ENCODE results near the gene OMG.
"Not testable (repeated sequence)": the region's sequence is repeated elsewhere in the genome, so short reads cannot be mapped to it uniquely, and the experiment has no call there.

OMG gene

GRCh38 chr17:31308372-31309334, 11.6 kb upstream of the OMG start:
- no peak for DNase-seq (ENCODE audit: low read depth)

GRCh38 chr17:31307640-31308039, 10.6 kb upstream of the OMG start:
- no peak for DNase-seq (ENCODE audit: low read depth)

GRCh38 chr17:31299624-31300023, 2.6 kb upstream of the OMG start:
- no peak for DNase-seq (ENCODE audit: low read depth)

GRCh38 chr17:31296142-31296541, 897 bp downstream of the OMG start:
- DNase-seq (ENCODE audit: low read depth): no peak

- DNase-seq (ENCODE audit: low read depth): no peak
Observed at GRCh38 chr17:31295489-31295871, 1.6 kb downstream of the OMG start.

GRCh38 chr17:31294820-31295488, 2.1 kb downstream of the OMG start:
- DNase-seq (ENCODE audit: low read depth): no peak

GRCh38 chr17:31294231-31294630, 2.8 kb downstream of the OMG start:
- no peak for DNase-seq (ENCODE audit: low read depth)

- no peak for DNase-seq (ENCODE audit: low read depth)
Observed at GRCh38 chr17:31293581-31293980, 3.5 kb downstream of the OMG start.

GRCh38 chr17:31291820-31292219, 5.2 kb downstream of the OMG start:
- DNase-seq (ENCODE audit: low read depth): no peak

GRCh38 chr17:31289790-31290189, 7.2 kb downstream of the OMG start:
- no peak for DNase-seq (ENCODE audit: low read depth)

- not testable (repeated sequence) for DNase-seq (ENCODE audit: low read depth)
Observed at GRCh38 chr17:31287932-31288331, 9.1 kb downstream of the OMG start.

- DNase-seq (ENCODE audit: low read depth): no peak
Observed at GRCh38 chr17:31286587-31286986, 10.5 kb downstream of the OMG start.

GRCh38 chr17:31283841-31284240, 13.2 kb downstream of the OMG start:
- no peak for DNase-seq (ENCODE audit: low read depth)

- DNase-seq (ENCODE audit: low read depth): no peak
Observed at GRCh38 chr17:31281061-31281460, 16.0 kb downstream of the OMG start.

GRCh38 chr17:31279401-31279800, 17.6 kb downstream of the OMG start:
- no peak for DNase-seq (ENCODE audit: low read depth)

- no peak for DNase-seq (ENCODE audit: low read depth)
Observed at GRCh38 chr17:31275116-31275515, 21.9 kb downstream of the OMG start.

- no peak for DNase-seq (ENCODE audit: low read depth)
Observed at GRCh38 chr17:31274252-31274651, 22.8 kb downstream of the OMG start.

GRCh38 chr17:31273516-31273915, 23.5 kb downstream of the OMG start:
- no peak for DNase-seq (ENCODE audit: low read depth)

- no peak for DNase-seq (ENCODE audit: low read depth)
Observed at GRCh38 chr17:31272803-31273202, 24.2 kb downstream of the OMG start.

- no peak for DNase-seq (ENCODE audit: low read depth)
Observed at GRCh38 chr17:31272236-31272635, 24.8 kb downstream of the OMG start.

- DNase-seq (ENCODE audit: low read depth): no peak
Observed at GRCh38 chr17:31269578-31269983, 27.5 kb downstream of the OMG start.

- DNase-seq (ENCODE audit: low read depth): no peak
Observed at GRCh38 chr17:31269036-31269577, 27.9 kb downstream of the OMG start.

GRCh38 chr17:31266042-31266441, 31.0 kb downstream of the OMG start:
- DNase-seq (ENCODE audit: low read depth): no peak

Measured in stimulated activated CD8-positive, alpha-beta memory T cell treated with anti-CD3 and anti-CD28 coated beads, Interleukin-15, amount 100 ng/mL, for 24 hours (primary cell).